IMR-90 (cell line): Measurements from ENCODE around the gene ANKRD6. TPM values are rescaled to one million over a fixed set of nuclear protein-coding genes. Genes with fewer than 3 reads are reported as not detected.

ENCODE experiments used
- ATAC-seq: fragments of 200-7000 bp; cut with Tn5 transposase; 2 replicates; pipeline ENCODE4 v1.9.1; 2020; ENCODE audit warnings: low read depth, mild to moderate bottlenecking, moderate library complexity
- BruUV-seq: library from RNA; stranded (reverse); fragments of 400-500 nt; replicated peaks from 2 replicates; lab custom pipeline; 2021; lab: Mats Ljungman, UMichigan
- CTCF ChIA-PET: fragments of 300-600 bp; formaldehyde crosslinking; extraction: SDS; loops from one replicate; lab custom pipeline; 2021; ENCODE audit warnings: antibody characterized with exemption; lab: Yijun Ruan, JAX
- POLR2A ChIA-PET: fragments of 300-600 bp; sonication (Branson Sonifier 250); formaldehyde crosslinking; loops from one replicate; lab custom pipeline; 2022; ENCODE audit warnings: antibody characterized with exemption; ENCODE audit not compliant: unreplicated experiment; lab: Charles Lee
- DNase-seq: peaks from one replicate; pipeline ENCODE4 v3.0.0; 2013
- H2AFZ ChIP-seq: replicated peaks from 2 replicates; pipeline ENCODE3; 2013; ENCODE audit warnings: low read length, mild to moderate bottlenecking; ENCODE audit not compliant: poor library complexity
- H2AK5ac ChIP-seq: 2 replicates; pipeline ENCODE4 v1.6.1; 2013; ENCODE audit warnings: low read depth, low read length, inconsistent platforms
- H2AK9ac ChIP-seq: replicated peaks from 2 replicates; pipeline ENCODE3; 2013; ENCODE audit warnings: mild to moderate bottlenecking, low read depth, low read length, moderate library complexity; ENCODE audit not compliant: poor library complexity
- H2BK120ac ChIP-seq: 2 replicates; pipeline ENCODE4 v1.6.1; 2013; ENCODE audit warnings: low read depth, low read length, inconsistent platforms
- H2BK15ac ChIP-seq: 3 replicates; pipeline ENCODE4 v1.6.1; 2013; ENCODE audit warnings: low read depth, low read length, inconsistent platforms
- H2BK20ac ChIP-seq: 2 replicates; pipeline ENCODE4 v1.6.1; 2013; ENCODE audit warnings: low read depth, mild to moderate bottlenecking, inconsistent platforms, low read length, moderate library complexity
- H2BK5ac ChIP-seq: 2 replicates; pipeline ENCODE4 v1.6.1; 2013; ENCODE audit warnings: mild to moderate bottlenecking, low read depth, low read length, inconsistent platforms; ENCODE audit not compliant: poor library complexity, severe bottlenecking
- H3K14ac ChIP-seq: replicated peaks from 2 replicates; pipeline ENCODE4 v1.6.1; 2013; ENCODE audit warnings: low read depth, low read length, inconsistent platforms
- H3K18ac ChIP-seq: 2 replicates; pipeline ENCODE4 v1.6.1; 2013; ENCODE audit warnings: low read depth, low read length, control low read depth
- H3K23ac ChIP-seq: 2 replicates; pipeline ENCODE4 v1.6.1; 2013; ENCODE audit warnings: low read depth, low read length, inconsistent platforms
- H3K27ac ChIP-seq: 2 replicates; pipeline ENCODE4 v1.5.1; 2013; ENCODE audit warnings: mild to moderate bottlenecking, control low read depth, low read length; ENCODE audit not compliant: insufficient read depth
- H3K27me3 ChIP-seq: 2 replicates; pipeline ENCODE4 v1.6.1; 2013; ENCODE audit warnings: low read length; ENCODE audit not compliant: control insufficient read depth, insufficient read depth
- H3K36me3 ChIP-seq: 2 replicates; pipeline ENCODE4 v1.6.1; 2013; ENCODE audit warnings: low read length, mixed read lengths; ENCODE audit not compliant: control insufficient read depth, insufficient read depth
- H3K4ac ChIP-seq: 2 replicates; pipeline ENCODE4 v1.6.1; 2013; ENCODE audit warnings: low read depth, low read length, inconsistent platforms
- H3K4me1 ChIP-seq: 2 replicates; pipeline ENCODE4 v1.6.1; 2013; ENCODE audit warnings: low read length, mixed read lengths; ENCODE audit not compliant: control insufficient read depth, insufficient read depth
- H3K4me2 ChIP-seq: 2 replicates; pipeline ENCODE4 v1.6.1; 2013; ENCODE audit warnings: low read depth, mild to moderate bottlenecking, control low read depth, low read length, moderate library complexity
- H3K4me3 ChIP-seq: 2 replicates; pipeline ENCODE4 v1.5.1; 2013; ENCODE audit warnings: low read depth, mild to moderate bottlenecking, control low read depth, low read length, moderate library complexity; ENCODE audit not compliant: insufficient read depth
- H3K56ac ChIP-seq: 2 replicates; pipeline ENCODE4 v1.6.1; 2013; ENCODE audit warnings: low read length, inconsistent platforms; ENCODE audit not compliant: insufficient read depth; ENCODE audit errors: extremely low read depth
- H3K79me1 ChIP-seq, 2 experiments: 2 replicates each; pipeline ENCODE4 v1.6.1; 2013; ENCODE audit warnings: low read length in 2 of 2, inconsistent platforms in 1 of 2, low read depth in 1 of 2
- H3K9ac ChIP-seq: 2 replicates; pipeline ENCODE4 v1.6.1; 2013; ENCODE audit warnings: low read depth, low read length, control low read depth
- H3K9me1 ChIP-seq: 2 replicates; pipeline ENCODE4 v1.6.1; 2013; ENCODE audit warnings: low read length, inconsistent platforms; ENCODE audit not compliant: insufficient read depth
- H3K9me3 ChIP-seq: 2 replicates; pipeline ENCODE4 v1.6.1; 2013; ENCODE audit warnings: low read length; ENCODE audit not compliant: control insufficient read depth, insufficient read depth
- H4K20me1 ChIP-seq: 2 replicates; pipeline ENCODE4 v1.6.1; 2013; ENCODE audit warnings: low read length, inconsistent platforms; ENCODE audit not compliant: insufficient read depth
- H4K5ac ChIP-seq: 2 replicates; pipeline ENCODE4 v1.6.1; 2013; ENCODE audit warnings: mild to moderate bottlenecking, low read depth, low read length, control low read depth
- H4K8ac ChIP-seq, 2 experiments: 2 replicates each; pipeline ENCODE4 v1.6.1; 2013; ENCODE audit warnings: low read depth in 2 of 2, low read length in 2 of 2, control low read depth in 1 of 2, inconsistent platforms in 1 of 2
- H4K91ac ChIP-seq: 2 replicates; pipeline ENCODE4 v1.6.1; 2013; ENCODE audit warnings: low read depth, low read length, inconsistent platforms; ENCODE audit not compliant: insufficient read depth
- BHLHE40 ChIP-seq: fragments of 150-350 bp; IDR thresholded peaks from 2 replicates; pipeline ENCODE4 v1.6.1; 2016; ENCODE audit warnings: mild to moderate bottlenecking, low read depth, low read length
- CEBPB ChIP-seq: IDR thresholded peaks from 2 replicates; pipeline ENCODE4 v1.6.1; 2012; ENCODE audit warnings: low read depth, low read length, improper control_type of control experiment
- CHD1 ChIP-seq: IDR thresholded peaks from 2 replicates; pipeline ENCODE4 v1.6.1; 2012; ENCODE audit warnings: low read depth, low read length, improper control_type of control experiment
- CTCF ChIP-seq: conservative IDR thresholded peaks from 2 replicates; pipeline ENCODE4 v1.5.1; 2012; ENCODE audit warnings: mild to moderate bottlenecking, low read depth, low read length, improper control_type of control experiment
- MXI1 ChIP-seq: IDR thresholded peaks from 2 replicates; pipeline ENCODE4 v1.6.1; 2012; ENCODE audit warnings: low read depth, mild to moderate bottlenecking, low read length, moderate library complexity, borderline replicate concordance
- POLR2A ChIP-seq: IDR thresholded peaks from 2 replicates; pipeline ENCODE4 v1.6.1; 2012; ENCODE audit warnings: mild to moderate bottlenecking, low read depth, low read length
- RCOR1 ChIP-seq: IDR thresholded peaks from 2 replicates; pipeline ENCODE4 v1.6.1; 2012; ENCODE audit warnings: mild to moderate bottlenecking, low read length, improper control_type of control experiment; ENCODE audit not compliant: insufficient replicate concordance
- RFX5 ChIP-seq: IDR thresholded peaks from 2 replicates; pipeline ENCODE4 v1.8.0; 2012; ENCODE audit warnings: low read depth, mild to moderate bottlenecking, low read length, moderate library complexity
- SMC3 ChIP-seq: fragments of 150-350 bp; IDR thresholded peaks from 2 replicates; pipeline ENCODE4 v1.6.1; 2016; ENCODE audit warnings: low read depth, mild to moderate bottlenecking, antibody characterized with exemption, low read length, moderate library complexity
- USF2 ChIP-seq: fragments of 150-350 bp; IDR thresholded peaks from 2 replicates; pipeline ENCODE4 v1.6.1; 2017; ENCODE audit warnings: mild to moderate bottlenecking, antibody characterized with exemption, low read length, low read depth
- WGBS, 2 experiments: methylation state at CpG; one replicate each; pipeline versions ENCODE4 v1.1.5 to v1.1.7; 2013; ENCODE audit warnings: missing lambda C conversion rate in 2 of 2; ENCODE audit not compliant: insufficient read length in 1 of 2; ENCODE audit errors: extremely low coverage in 2 of 2; 5-methylcytosine and 5-hydroxymethylcytosine counted together
- dilution Hi-C: fragments of 300-500 bp; cut with HindIII; formaldehyde crosslinking; loops from one replicate; pipeline ENCODE4 v1.14.3; 2018; ENCODE audit warnings: low sequenced_read_pairs; ENCODE audit not compliant: unreplicated experiment
- in situ Hi-C: fragments of 300-500 bp; cut with MboI; formaldehyde crosslinking; loops from 3 replicates; pipeline ENCODE4 v1.14.3; 2019; ENCODE audit warnings: low sequenced_read_pairs, inconsistent platforms, mixed read lengths
- intact Hi-C: fragments of 100-400 bp; cut with micrococcal nuclease; formaldehyde crosslinking; loops from 2 replicates; pipeline ENCODE4 v1.10.0; 2022
- polyA plus RNA-seq, 3 experiments: library from polyadenylated mRNA; depleted of rRNA; stranded (reverse); fragments of >200 nt; gene quantifications; 2 replicates each; pipeline ENCODE4 v1.2.3, GENCODE V29; 2012; ENCODE audit warnings: low replicate concordance in 1 of 3
- total RNA-seq: library from RNA; depleted of rRNA; stranded (reverse); fragments of >200 nt; gene quantifications from 2 replicates; pipeline ENCODE4 v1.2.3, GENCODE V29; 2012

ANKRD6 gene
- total and polyA plus RNA-seq, 2 of the 4 experiments (the other 2 are of a cell fraction): 0.12 to 0.18 TPM

- in situ Hi-C loops (no loop called here), intact Hi-C loops (no loop called here), dilution Hi-C loops (no loop called here)
- Histone ChIP-seq H4K8ac (no peak overlapping the region), H3K36me3 (no peaks in the 10 kb centered on the region), H3K4ac (no peak overlapping the region), H4K91ac (no peak overlapping the region), H2BK20ac (no peak overlapping the region), H3K4me2 (no peak overlapping the region), H3K18ac (no peak overlapping the region), H2BK15ac (no peak overlapping the region), H4K5ac (no peak overlapping the region), H2BK5ac (no peak overlapping the region), H2AFZ (no peak overlapping the region), H2BK120ac (no peak overlapping the region), H3K14ac (no peak overlapping the region), H3K9me1 (no peaks in the 10 kb centered on the region), H3K27me3 (peaks cover 60% of the 10 kb centered on the region), H3K9ac (no peak overlapping the region), H3K23ac (no peak overlapping the region), H3K4me3 (no peak overlapping the region), H3K56ac (no peak overlapping the region), H3K27ac (no peak overlapping the region), H2AK5ac (no peak overlapping the region), H4K20me1 (no peaks in the 10 kb centered on the region), H2AK9ac (no peak overlapping the region), H3K4me1 (no peaks in the 10 kb centered on the region), H3K79me1 (no peaks in the 10 kb centered on the region), H3K9me3 (no peaks in the 10 kb centered on the region)
- CTCF ChIA-PET: interaction anchor here (0.6 kb wide), 1 partner anchor 19 kb away, joined by 3 read pairs; the partner anchor contains the start of gene ANKRD6
- DNase-seq (no peak), ATAC-seq (no peak)
- POLR2A ChIA-PET: no interaction called here
- no CpG with 5 or more reads among the region's 9 CpGs for WGBS, 2 experiments
- no TSS peak for BruUV-seq
- TF ChIP-seq CTCF (no peak), USF2 (no peak), CHD1 (no peak), CEBPB (no peak), RFX5 (no peak), SMC3 (no peak), MXI1 (no peak), BHLHE40 (no peak), RCOR1 (no peak), POLR2A (no peak)
Observed at GRCh38 chr6:89413006-89413400, 19.9 kb upstream of the ANKRD6 start.
